DMS 273 (cell line): ENCODE measurements around the gene ADAMTS10.
A peak's percentile ranks its signal among the peaks of the same experiment; 100 is the strongest.
"Not testable (repeated sequence)": the region's sequence is repeated elsewhere in the genome, so short reads cannot be mapped to it uniquely, and the experiment has no call there.

ENCODE experiments used
- DNase-seq: peaks from one replicate; lab custom pipeline; 2025; ENCODE audit not compliant: unreplicated experiment; lab: John Stamatoyannopoulos, UW

ADAMTS10 gene

DNA sequence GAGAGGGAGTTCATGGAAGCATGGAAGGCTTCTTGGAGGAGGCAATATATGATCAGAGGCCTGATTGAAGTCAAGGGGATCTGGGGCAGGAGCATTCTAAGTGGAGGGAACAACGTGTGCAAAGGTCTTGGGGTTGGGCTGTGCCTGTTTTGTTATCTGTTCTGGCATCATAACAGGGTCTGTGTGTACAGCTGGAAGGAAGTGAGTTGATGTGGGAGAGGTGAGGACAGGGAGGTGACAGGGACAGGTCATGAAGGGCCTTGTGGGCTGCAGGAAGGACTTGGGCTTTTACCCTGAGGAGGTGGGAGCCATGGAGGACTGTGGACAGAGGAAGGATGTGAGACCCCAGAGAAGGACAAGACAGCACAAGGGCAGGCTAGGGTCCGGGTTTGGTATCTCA is 18.7 kb upstream of the ADAMTS10 start:
- no peak for DNase-seq

DNA sequence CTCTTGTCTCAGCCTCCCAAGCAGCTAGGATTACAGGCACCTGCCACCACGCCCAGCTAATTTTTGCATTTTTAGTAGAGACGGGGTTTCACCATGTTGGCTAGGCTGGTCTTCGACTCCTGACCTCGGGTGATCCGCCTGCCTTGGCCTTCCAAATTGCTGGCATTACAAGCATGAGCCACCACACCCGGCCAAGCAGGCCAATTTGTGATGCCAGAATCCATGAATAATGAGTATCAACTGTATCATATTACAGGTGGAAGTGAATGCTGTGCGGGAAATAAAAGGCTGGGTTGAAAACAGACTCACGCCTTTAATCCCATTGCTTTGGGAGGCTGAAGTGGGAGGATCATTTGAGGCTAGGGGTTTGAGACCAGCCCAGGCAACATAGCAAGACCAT is 16.3 kb upstream of the ADAMTS10 start:
- DNase-seq: peak; percentile 16

DNA sequence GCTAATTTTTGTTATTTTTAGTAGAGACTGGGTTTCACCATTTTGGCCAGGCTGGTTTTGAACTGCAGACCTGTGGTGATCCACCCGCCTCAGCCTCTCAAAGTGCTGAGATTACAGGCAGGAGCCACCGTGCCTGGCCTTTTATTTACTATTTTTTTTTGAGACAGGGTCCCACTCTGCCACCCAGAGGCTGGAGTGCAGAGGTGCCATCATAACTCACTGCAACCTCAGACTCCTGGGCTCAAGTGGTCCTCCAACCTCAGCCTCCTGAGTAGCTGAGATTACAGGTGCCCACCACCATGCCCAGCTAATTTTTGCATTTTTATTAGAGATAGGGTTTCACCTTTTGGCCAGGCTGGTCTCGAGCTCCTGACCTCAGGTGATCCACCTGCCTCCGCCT is 12.4 kb upstream of the ADAMTS10 start:
- peak; percentile 15 for DNase-seq

DNA sequence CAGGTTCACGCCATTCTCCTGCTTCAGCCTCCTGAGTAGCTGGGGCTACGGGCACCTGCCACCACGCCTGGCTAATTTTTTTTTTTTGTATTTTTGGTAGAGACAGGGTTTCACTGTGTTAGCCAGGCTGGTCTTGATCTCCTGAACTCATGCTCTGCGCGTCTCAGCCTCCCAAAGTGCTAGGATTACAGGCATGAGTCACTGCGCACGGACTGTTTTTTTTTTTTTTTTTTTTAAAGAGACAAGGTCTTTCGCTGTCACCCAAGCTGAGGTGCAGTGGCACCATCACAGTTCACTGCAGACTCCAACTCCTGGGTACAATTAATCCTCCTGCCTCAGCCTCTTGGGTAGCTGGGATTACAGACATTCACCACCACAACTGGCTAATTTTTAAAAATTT is 8.2 kb upstream of the ADAMTS10 start:
- no peak for DNase-seq

DNA sequence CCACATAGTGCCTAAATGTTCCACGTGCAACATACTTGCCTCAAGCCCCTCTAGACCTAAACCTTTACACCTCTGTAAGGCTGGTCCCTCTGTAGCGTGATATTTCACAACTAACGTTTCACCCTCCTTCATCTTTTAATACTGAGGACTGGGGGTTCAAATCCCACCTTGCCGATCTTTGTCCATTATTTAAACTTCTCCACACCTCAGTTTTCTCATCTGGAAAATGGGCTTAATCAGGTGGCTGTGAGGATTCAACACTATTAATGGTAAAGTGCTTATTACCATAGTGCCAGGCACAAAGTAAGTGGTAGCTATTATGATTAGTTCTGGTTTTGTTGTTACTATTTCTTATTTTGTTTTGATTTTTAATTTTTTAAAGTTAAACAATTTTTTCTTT is 7.5 kb upstream of the ADAMTS10 start:
- no peak for DNase-seq

DNA sequence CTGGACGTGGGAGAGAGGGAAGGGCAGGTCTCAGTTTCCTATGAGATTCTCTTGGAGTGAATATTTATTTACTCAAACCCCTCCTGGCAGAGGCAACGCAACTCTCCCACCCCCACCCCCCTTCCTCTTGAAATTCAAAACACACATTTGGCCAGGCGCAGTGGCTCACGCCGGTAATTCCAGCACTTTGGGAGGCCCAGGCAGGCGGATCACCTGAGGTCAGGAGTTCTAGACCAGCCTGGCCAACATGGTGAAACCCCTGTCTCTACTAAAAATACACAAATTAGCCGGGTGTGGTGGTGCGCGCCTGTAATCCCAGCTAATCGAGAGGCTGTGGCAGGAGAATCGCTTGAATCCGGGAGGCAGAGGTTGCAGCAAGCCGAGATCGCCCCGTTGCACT is 6.8 kb upstream of the ADAMTS10 start:
- not testable (repeated sequence) for DNase-seq

DNA sequence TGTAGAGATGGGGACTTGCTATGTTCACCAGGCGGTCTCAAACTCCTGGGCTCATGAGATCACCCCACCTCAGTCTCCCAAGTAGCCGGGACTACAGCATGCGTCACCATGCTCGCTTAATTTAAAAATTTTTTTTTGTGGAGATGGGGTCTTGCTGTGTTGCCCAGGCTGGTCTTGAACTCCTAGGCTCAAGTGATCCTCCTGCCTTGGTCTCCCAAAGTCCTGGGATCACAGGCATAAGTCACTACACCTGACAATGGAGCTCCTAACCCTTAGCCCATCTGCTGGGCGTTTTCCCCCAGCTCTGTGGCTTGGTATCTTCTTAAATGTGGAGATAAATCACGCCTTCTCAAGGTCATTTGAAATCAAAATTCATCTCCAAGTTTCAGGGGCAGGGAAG is 6.3 kb upstream of the ADAMTS10 start:
- DNase-seq: no peak

DNA sequence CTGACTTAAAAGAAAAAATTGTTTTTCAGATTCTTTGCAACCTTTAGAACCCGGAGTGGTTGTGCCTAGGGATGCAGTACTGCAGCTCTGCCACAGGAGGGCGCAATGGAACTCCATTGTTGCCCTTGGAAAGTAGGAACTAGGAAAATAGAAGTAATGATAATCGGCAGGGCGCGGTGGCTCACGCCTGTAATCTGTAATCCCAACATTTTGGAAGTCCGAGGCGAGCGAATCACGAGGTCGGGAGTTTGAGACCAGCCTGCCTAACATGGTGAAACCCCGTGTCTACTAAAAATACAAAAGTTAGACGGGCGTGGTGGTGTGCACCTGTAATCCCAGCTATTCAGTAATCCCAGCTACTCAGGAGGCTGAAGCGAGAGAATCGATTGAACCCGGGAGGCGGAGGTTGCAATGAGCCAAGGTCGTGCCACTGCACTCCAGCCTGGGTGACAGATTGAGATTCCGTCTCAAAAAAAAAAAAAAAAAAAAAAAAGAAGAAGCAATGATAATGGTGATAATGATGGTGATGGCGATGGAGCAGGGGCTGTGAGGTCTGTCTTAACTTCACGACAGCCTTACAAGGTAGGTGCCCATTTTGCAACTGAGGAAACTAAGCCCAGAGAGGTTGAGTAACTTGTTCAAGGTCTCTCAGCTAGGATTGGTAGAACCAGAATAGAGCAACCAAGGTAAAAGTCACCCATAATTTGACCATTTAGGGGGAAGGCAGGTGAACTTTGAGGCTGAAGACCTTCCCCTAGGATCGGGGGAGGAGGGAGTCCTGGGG is 5.5 kb upstream of the ADAMTS10 start:
- peak; percentile 68 for DNase-seq

DNA sequence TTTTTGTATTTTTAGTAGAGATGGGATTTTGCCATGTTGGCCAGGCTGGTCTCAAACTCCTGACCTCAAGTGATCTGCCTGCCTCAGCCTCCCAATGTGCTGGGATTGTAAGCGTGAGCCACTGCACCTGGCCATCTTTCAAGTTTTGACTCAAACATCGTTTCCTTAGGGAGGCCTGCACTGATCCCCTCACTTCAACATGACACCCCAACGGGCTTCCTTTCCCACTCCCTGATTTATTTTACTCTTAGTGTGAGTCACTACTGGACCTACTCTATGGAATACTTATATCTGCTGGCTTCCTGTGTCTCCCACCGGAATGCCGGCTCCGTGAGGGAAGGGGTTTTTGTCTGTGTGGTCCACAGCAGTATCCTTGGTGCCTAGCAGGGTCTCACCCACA is 4.5 kb upstream of the ADAMTS10 start:
- no peak for DNase-seq

DNA sequence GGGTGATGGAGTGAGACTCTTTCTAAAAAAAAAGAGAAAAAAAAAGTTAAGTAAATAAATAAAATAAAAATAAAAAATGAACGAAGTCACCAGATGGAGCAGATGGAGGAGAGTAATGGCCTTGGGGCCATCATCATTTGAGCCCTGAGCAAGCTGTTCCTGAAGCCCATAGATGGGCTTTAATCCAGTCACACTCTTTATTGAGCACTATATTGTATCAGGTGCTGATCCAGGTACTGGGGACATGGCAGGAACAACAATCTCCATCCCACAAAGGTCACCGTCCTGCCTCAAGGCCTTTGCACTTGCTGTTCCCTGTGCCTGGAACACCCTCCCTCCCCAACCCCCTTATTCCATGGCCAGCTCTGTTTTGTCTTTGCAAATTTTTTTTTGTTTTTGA is 3.9 kb upstream of the ADAMTS10 start:
- DNase-seq: no peak

DNA sequence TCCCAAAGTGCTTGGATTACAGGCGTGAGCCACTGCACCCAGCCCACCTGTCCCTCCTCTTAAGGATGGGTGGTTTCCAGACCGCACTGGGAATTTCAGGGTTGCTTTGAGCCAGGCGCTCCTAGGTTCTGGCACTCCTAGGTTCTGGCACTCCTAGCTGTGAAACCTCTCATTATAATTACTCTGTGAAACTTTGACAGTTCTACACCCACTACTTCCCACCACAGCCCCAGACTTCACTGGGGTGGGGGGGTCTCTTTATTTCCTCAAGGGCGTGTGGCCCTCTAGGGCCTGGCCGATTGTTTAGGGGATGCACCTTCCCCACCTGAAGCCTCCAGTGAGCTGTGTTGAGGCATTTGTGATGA is 2.3 kb upstream of the ADAMTS10 start:
- DNase-seq: no peak

DNA sequence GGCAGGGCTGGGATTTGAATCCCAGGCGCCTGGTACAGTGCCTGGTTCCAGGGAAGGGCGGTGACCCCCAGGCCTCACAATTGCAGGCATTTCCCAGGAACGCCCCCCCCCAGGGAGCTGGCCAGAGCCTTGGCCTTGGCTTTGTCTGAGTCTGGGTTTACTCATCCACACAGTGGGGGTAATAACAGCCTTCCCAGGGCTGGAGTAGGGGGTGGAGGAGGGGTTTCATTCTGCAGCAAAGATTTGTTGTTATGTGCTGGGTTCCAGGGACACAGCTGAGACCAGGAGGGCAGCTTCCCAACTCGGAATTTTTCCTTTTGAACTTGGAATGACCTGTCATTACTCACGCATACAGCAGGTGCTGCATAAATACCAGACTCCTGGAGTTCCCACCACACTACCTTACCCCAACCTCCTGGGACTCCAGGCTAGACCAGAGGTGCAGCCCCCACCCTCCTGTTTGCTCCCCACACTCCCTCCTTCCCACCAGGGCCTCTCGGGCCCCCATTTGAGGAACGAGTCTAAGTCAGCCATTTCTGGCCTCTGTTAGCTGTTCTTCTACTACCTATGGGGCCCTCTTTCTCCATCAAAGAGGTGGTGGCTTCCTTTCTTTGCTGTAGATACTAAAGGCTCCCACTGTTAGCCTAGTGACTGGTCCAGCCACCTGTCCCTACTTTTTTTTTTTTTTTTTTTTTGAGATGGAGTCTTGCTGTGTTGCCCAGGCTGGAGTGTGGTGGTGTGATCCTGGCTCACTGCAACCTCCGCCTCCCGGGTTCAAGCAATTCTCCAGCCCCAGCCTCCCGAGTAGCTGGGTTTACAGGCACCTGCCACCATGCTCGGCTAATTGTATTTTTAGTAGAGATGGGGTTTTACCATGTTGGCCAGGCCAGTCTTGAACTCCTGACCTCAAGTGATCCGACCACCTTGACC is 1.6 kb upstream of the ADAMTS10 start:
- no peak for DNase-seq

DNA sequence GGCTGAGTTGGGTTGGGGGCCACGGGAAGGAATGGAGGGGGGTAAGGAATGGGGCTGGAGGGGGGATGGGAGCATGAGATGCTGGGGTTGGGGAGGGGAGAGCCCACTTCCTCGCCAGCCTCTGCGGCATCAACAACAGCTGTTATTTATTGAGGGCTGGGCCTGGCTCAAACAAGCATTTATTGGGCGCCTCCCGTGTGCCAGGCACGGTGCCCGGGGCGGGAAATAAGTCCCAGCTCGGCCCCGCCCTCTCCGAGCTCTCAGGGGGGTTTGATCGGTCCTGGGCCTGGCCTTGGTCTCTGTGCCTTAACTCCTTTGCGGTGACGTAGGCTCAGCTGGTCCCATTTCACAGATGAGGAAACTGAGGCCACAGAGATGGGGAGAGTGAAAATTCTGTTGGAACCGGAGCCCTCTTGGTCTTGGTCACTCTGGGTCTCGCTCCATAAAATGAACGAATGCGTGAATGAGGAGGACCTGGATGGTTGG is 919 bp upstream of the ADAMTS10 start:
- no peak for DNase-seq

DNA sequence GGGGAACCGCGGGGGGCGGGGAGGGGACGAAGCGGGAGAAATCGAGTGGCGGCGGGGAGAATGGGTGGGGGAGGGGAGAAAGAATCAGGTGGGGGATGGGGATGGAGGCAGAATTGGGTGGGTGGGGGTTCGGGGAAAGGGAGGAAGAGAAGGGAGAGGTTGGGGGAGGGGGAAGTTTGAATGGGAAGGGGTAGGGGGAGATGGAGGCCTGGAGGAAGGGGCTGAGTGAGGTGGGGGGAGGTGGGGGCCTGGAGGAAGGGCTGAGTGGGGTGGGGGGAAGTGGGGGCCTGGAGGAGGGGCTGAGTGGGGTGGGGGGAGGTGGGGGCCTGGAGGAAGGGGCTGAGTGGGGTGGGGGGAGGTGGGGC is 403 bp upstream of the ADAMTS10 start:
- DNase-seq: no peak

DNA sequence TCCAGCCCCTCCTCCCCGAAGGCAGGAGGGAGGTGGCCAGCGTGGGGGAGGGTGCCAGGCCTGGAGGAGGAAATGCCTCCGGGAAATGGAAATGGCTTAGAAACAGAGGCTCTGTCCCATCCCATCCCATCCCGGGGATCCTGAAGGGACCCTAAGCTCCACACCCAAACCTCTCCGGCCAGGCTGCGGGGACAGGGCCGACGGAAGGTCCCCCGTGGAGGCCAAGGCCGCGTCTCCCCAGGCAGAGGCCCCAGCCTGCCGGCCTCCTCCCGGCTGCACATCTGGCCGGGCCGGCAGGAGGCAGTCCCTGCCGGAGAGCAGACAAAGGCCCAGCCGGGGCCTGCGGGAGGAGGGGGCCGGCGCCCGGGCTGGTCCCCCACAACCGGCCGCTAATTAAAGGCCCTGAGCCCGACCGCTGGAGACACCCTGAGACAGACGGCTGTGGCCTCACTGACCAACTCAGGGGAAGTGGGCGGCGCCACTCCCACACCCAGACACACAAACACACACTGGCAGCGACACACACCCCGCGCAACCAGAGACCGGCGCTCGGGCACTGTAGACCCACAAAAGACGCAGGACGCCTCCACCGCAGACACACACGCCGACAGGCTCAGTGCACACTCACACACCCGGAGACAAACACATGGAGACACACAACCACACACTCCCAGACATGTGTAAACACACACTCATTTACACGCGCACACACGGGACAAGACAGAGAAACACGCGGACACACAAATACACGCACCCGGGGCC is 1.1 kb downstream of the ADAMTS10 start:
- peak; percentile 37 for DNase-seq

DNA sequence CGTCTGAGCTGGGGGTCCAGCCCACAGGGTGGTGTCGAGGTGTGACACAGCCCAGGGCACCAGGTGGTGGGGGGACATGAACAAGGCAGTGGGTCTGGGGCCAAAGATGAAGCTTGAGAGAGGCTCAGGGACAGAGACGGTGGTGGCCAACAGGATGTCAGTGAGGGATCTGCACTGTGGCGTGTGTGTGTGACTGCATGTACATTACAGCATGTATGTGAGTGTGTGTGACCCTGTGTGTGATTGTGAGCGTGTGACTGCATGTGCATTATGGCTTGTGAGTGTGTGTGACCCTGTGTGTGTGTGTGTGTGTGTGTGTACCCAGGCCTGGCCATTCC is 1.6 kb downstream of the ADAMTS10 start:
- DNase-seq: no peak

DNA sequence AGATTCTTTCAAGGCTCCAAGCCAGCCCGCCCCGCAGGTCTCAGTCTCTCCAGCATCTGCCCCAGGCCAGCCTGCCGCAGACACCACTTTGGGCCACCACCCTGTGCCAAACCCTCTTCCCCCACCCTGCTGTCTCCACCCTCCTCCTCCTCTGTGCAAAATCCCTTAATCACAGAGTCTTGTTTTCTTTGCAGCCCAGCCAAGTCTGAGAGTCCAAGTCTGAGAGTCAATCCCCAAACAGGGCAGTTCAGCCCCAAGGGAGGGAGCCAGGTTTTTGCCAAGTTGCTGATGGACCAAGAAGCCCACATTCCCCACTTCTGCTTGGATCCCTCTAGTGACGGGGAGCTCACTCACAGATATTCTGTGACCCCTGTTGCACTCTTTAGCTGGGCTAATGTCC is 3.1 kb downstream of the ADAMTS10 start:
- no peak for DNase-seq

DNA sequence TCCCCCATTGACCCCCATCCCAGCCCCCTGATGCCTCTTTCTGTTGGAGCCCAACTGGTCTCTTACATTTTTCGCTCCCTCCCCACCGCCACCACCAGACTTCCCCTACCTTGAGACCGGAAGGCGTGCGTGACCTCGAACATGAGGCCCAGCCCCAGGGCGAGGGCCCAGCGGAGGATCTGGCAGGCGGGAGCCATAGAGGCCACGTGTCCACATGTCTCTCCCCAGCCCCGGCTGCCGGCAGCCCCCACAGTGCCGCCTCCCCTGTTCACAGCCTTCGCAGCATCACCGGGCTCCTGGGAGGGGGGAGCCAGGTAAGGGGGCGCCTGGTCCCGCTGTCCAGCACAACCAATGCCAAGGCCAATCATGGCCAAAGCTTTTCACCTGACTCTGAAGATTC is 5.0 kb downstream of the ADAMTS10 start:
- DNase-seq: no peak

DNA sequence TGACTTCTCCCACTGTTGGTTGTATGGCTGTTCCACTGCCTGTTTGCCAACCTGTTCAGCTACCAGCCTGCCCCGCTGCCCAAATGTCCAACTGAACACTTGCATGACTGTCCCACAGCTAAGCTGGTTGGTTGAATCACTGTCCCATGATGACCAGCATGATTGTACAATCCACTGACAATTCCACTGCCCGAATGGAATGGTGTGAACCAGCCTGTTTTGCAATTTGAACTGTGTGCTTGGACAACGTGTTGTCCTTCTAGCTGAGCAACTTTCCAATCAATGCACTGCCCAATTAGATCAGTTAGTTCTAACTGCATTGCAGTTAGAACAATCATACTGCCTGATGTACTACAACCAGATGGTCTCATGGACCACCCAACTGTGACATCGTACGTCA is 8.7 kb downstream of the ADAMTS10 start:
- no peak for DNase-seq

DNA sequence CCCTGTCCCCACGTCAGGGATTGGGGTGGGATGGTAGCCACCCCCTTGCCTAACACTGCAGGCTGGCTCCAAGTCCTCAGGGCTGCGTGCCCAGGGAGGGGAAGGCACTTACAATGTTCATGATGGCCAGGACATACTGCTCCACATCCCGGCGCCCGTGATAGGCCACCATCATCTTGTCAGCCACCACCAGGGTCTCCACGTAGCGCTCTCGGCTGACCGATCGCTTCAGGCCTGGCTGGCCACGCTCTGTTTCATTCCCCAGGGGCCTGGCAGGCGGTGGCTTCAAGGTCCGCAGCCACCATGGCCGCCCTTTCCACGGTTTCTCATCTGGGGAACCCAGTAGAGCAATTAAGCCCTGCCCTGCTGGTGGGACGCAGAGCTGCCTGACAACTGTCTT is 9.7 kb downstream of the ADAMTS10 start:
- no peak for DNase-seq

DNA sequence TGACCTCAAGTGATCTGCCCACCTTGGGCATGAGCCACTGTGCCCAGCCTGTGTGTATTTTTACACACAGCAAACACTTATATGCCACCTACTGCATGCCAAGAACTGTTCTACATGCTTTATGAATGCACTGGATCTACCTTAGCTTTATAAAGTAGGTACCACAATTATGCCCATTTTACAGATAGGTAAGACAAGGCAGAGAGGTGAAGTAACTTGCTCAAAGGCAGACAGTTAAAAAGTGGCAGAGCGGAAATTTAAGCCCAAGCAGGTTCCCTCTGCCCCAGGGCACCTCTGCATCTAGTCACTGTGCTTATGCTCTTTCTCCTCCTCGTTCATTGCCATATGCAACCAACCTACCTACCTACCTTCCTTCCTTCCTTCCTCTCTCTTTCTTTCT is 10.5 kb downstream of the ADAMTS10 start:
- no peak for DNase-seq

DNA sequence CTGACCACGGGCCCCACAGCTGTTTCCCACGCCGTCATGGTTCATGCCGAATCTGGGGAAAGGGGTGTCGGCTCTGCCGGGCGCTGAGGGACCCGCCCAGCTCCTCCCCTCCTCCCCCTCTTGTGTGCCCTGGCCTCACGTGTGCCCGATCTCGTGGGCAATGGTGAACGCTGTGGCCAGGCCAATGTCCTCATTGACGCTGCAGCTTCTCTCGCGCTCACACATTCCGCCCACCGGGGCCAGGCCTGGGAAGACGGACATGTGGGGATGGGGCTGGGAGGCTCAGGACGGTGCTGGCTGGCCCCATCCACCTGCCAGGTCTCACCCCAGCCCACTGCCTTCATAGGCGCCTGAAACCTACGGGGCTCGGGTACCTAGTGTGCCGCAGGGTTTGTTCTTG is 14.3 kb downstream of the ADAMTS10 start:
- DNase-seq: no peak
